SU-DHL-6 (cell line): Measurements from ENCODE around the gene COX7A2.

Experiments used
- H2AFZ ChIP-seq: fragments of 200-600 bp; sonication (generic); 2 replicates; pipeline ENCODE4 v1.6.1; 2014; ENCODE audit warnings: low read depth, mild to moderate bottlenecking, moderate library complexity, mixed read lengths, antibody characterized with exemption, low read length; ENCODE audit not compliant: severe bottlenecking
- H3F3A ChIP-seq: fragments of 200-600 bp; shearing (Covaris generic); 2 replicates; pipeline ENCODE4 v1.6.0; 2016; ENCODE audit warnings: antibody characterized with exemption, mild to moderate bottlenecking; ENCODE audit not compliant: insufficient read depth
- H3K27ac ChIP-seq: fragments of 200-600 bp; sonication (generic); 2 replicates; pipeline ENCODE4 v1.5.1; 2016; ENCODE audit warnings: low read depth, mild to moderate bottlenecking, low read length, moderate library complexity, mixed read lengths
- H3K27me3 ChIP-seq: fragments of 200-600 bp; sonication (generic), shearing (Covaris generic); 2 replicates; pipeline ENCODE4 v1.6.0; 2014; ENCODE audit warnings: mild to moderate bottlenecking, low read length
- H3K36me3 ChIP-seq: fragments of 200-600 bp; sonication (generic); 2 replicates; pipeline ENCODE4 v1.6.1; 2014; ENCODE audit warnings: mild to moderate bottlenecking, low read length, mixed read lengths
- H3K4me2 ChIP-seq: fragments of 300-600, 200-600 bp; shearing (Covaris generic), sonication (generic); 2 replicates; pipeline ENCODE4 v1.6.0; 2014; ENCODE audit warnings: low read length, low read depth, mild to moderate bottlenecking; ENCODE audit not compliant: poor library complexity, severe bottlenecking
- H3K4me3 ChIP-seq: fragments of 200-600 bp; sonication (generic); 2 replicates; pipeline ENCODE4 v1.5.1; 2014; ENCODE audit warnings: antibody characterized with exemption, low read length, mild to moderate bottlenecking, mixed read lengths; ENCODE audit not compliant: insufficient read depth, poor library complexity, severe bottlenecking
- H3K79me2 ChIP-seq: fragments of 200-600 bp; sonication (generic); 2 replicates; pipeline ENCODE4 v1.6.1; 2014; ENCODE audit warnings: mild to moderate bottlenecking, low read length, moderate library complexity; ENCODE audit not compliant: insufficient read depth
- H3K9ac ChIP-seq: fragments of 200-600 bp; sonication (generic); 2 replicates; pipeline ENCODE4 v1.7.0; 2014; ENCODE audit warnings: mild to moderate bottlenecking, low read length
- H3K9me2 ChIP-seq: fragments of 200-600 bp; sonication (generic); replicated peaks from 2 replicates; pipeline ENCODE4 v1.6.1; 2014; ENCODE audit warnings: low read length; ENCODE audit not compliant: insufficient read depth
- H3K9me3 ChIP-seq: fragments of 200-600 bp; sonication (generic); 2 replicates; pipeline ENCODE4 v1.6.1; 2014; ENCODE audit warnings: low read length, mixed read lengths; ENCODE audit not compliant: insufficient read depth
- H4K20me1 ChIP-seq: fragments of 200-600 bp; sonication (generic); 2 replicates; pipeline ENCODE4 v1.6.1; 2014; ENCODE audit warnings: low read depth, mild to moderate bottlenecking, antibody characterized with exemption, low read length, moderate library complexity, mixed read lengths
- CTCF ChIP-seq: fragments of 200-600 bp; sonication (generic); IDR thresholded peaks from one replicate; pipeline ENCODE4 v1.5.1; 2017; ENCODE audit warnings: antibody characterized with exemption, mild to moderate bottlenecking, low read length, moderate library complexity; ENCODE audit not compliant: insufficient read depth, poor library complexity, severe bottlenecking
- EZH2phosphoT487 ChIP-seq: fragments of 200-600 bp; sonication (generic), shearing (Covaris generic); conservative IDR thresholded peaks from 2 replicates; pipeline ENCODE4 v1.6.1; 2018; ENCODE audit warnings: mild to moderate bottlenecking, antibody characterized with exemption, low read length, moderate library complexity, mixed read lengths

The COX7A2 gene

GRCh38 chr6:75211920-75212590 lies 31.5 kb downstream of the COX7A2 start:
- no peak overlapping the region for H3K9ac ChIP-seq
- H3K27ac ChIP-seq = no peak overlapping the region
- H3K9me3 ChIP-seq = no peaks in the 10 kb centered on the region
- no peaks in the 10 kb centered on the region for H3K27me3 ChIP-seq
- no peaks in the 10 kb centered on the region for H3K79me2 ChIP-seq
- no peaks in the 10 kb centered on the region for H3K36me3 ChIP-seq
- no peak overlapping the region for H3K4me2 ChIP-seq
- no peak for TF ChIP-seq EZH2phosphoT487
- TF ChIP-seq CTCF = no peak
- no peak overlapping the region for H2AFZ ChIP-seq
- H3F3A ChIP-seq = no peaks in the 10 kb centered on the region
- H3K4me3 ChIP-seq = no peak overlapping the region
- H3K9me2 ChIP-seq = no peaks in the 10 kb centered on the region
- no peaks in the 10 kb centered on the region for H4K20me1 ChIP-seq

- Histone ChIP-seq H2AFZ (no peak overlapping the region), H3K9me3 (no peaks in the 10 kb centered on the region), H3K27me3 (no peaks in the 10 kb centered on the region), H3K27ac (no peak overlapping the region), H3K4me3 (no peak overlapping the region), H3K9me2 (no peaks in the 10 kb centered on the region), H3K4me2 (no peak overlapping the region), H3K9ac (no peak overlapping the region), H3K36me3 (no peaks in the 10 kb centered on the region), H3F3A (no peaks in the 10 kb centered on the region), H4K20me1 (no peaks in the 10 kb centered on the region), H3K79me2 (no peaks in the 10 kb centered on the region)
- TF ChIP-seq CTCF = peak; percentile 74
- no peak for TF ChIP-seq EZH2phosphoT487
Measured at GRCh38 chr6:75210885-75211739, 32.5 kb downstream of the COX7A2 start.

DNA sequence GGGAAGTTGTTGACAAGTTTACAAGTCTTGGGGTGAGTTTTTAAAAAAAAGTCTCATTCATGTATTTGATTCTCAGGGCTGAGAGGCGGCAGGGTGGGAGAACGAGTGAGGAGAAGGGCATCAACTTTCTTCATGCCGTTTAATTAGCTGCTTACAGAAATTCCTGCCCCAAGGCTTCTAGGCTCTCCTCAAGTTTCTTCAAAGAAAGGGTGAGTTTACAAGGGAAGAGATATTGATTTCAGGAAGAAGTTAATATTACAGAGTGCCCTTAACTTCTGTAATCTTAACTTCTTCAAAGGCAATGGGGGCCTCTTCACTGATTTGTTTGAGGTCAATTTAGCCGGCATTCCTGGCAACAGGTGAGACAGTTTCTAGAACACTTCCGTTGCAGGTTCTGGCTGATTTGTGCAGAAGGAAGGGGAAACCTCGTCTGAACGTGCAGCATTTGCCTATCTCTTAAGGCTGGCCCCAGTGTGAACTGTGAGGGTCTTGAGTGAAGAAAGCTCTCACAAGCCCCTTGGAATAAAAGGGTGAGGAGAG lies 34.3 kb downstream of the COX7A2 start:
- no peaks in the 10 kb centered on the region for H3F3A ChIP-seq
- TF ChIP-seq CTCF (no peak), EZH2phosphoT487 (no peak)
- H3K36me3 ChIP-seq = no peaks in the 10 kb centered on the region
- no peak overlapping the region for H3K4me3 ChIP-seq
- H3K27ac ChIP-seq = no peak overlapping the region
- H4K20me1 ChIP-seq = no peaks in the 10 kb centered on the region
- H3K9ac ChIP-seq = no peak overlapping the region
- no peaks in the 10 kb centered on the region for H3K9me3 ChIP-seq
- no peaks in the 10 kb centered on the region for H3K79me2 ChIP-seq
- no peak overlapping the region for H3K4me2 ChIP-seq
- no peaks in the 10 kb centered on the region for H3K27me3 ChIP-seq
- H2AFZ ChIP-seq = no peak overlapping the region
- no peaks in the 10 kb centered on the region for H3K9me2 ChIP-seq
